ENCODE results near the gene CFLAR.

Gene CFLAR

DNA sequence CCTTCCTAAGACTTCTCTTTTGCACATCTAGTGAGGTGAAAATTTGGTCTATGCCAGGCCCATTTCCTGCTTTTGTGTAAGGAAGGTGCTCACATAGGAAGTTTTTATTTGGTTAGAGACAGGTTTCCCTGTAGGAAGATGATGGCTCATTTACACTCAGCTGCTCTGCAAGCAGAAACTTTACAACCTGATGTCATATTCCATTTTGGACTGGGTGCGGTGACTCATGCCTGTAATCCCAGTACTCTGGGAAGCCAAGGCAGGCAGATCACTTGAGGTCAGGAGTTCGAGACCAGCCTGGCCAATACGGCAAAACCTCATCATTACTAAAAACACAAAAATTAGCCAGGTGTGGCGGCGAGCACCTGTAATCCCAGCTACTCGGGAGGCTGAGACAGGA, 102.8 kb downstream of the CFLAR start:
- DNase-seq (ENCODE audit: low spot score) = no peak

DNA sequence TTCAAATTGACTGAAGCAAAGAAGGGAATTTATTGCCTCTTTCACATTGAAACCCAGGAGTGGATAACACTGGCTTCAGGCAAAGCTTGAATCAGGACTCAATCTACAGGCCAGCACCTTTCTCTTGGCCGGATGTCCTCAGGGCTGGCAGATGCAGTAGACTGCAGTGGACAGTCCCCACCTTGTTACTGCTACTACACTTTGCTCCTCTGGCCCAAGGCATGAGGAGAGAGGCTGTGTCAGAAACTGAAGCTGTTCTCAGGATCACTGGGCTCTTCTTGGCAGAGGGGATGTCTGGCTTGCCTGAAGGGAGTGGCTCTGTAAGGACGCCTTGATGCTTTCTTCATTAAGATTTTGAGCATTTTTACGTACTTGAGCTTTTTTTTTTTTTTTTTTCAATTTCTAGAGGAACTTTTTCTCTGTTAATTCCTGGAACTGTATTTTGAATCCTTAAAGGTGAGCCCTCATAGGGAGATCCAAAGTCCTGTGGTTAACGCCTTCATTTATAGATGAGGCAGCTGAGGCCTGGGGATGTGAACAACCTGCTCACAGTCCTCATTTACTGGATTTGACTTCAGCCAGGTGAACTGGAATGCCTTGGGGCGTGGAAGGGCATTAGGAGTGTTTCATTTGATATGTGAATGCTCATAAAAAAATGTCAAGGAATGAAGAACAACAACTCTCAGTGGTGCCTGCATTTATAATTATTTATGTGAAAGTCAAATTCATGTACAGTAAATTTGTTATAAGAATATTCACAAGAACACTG, 103.5 kb downstream of the CFLAR start:
- DNase-seq (ENCODE audit: low spot score) = no peak

DNA sequence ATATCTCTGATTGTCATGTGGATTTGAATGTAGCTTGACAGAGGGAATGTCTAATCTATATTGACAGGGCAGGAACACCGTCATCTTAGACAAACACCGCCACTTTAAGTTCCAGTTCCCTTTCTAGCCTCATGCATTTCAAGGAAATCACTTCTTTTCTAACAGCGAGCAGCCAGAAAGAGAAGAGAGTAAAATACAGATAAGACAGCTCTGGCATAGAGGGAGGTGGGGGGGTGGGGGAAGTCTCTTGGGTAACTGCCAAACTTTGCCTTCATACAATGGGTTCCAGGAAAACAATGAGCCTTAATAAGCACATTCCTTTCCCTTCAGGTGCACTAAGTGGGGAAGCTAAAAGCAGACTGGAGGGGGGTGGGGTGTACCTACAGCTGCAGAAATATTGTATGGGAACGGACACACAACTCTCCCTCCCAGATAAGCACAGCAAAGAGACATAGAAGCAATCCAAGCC, 104.2 kb downstream of the CFLAR start:
- DNase-seq (ENCODE audit: low spot score) = no peak

DNA sequence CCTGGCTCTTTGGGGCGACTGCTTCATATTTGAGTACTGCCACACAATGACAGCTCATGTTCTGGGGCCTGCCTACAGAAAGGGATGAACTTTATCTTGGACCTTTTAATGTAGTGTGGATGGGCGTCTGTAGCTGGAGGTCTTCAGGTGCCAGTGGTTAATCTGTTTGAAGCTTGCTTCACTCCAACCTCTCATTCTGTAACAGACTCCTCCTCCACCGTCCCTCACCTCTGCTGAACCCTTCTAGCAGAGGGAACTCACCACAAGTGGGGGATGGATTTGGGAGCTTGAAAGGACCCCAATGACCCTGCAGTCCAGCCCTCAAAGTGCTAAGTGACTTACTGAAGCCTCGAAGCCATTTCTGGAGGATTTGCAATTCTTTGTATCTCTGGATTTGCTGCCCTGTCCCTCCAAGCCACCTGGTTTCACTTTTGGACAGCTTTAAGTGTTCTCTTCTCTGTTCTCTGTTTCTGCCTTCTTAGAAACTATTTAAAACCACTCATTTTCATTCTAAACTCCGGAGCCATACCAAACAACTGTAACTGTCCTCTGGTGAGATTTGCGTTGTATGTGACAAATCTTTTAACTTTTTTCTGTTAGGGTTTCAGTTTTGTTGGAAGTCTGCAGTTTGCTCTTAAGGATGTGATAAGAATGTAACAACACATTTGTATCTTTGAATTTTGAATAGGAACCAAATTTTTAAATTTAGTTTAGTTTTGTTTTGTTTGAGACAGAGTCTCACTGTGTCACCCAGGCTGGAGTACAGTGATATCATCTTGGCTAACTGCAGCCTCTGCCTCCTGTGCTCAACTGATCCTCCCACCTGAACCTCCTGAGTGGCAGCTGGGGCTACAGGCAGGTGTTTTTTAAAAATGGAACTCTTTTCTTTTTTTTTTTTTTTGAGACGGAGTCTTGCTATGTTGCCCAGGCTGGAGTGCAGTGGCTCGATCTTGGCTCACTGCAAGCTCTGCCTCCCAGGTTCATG, 107.4 kb downstream of the CFLAR start:
- no peak for DNase-seq (ENCODE audit: low spot score)

All from AG20443 (cell line).